Astrocyte (in vitro differentiated cells and primary cell): ENCODE data around the gene P2RY6.

Source experiments
- EZH2 ChIP-seq: IDR thresholded peaks from 2 replicates; pipeline ENCODE4 v1.6.1; 2012; ENCODE audit warnings: mild to moderate bottlenecking, low read length, inconsistent platforms; ENCODE audit not compliant: insufficient read depth
- TF ChIP-seq, protein P1 (sequence below): IDR thresholded peaks from 2 replicates; pipeline ENCODE4 v1.5.1; 2011; ENCODE audit warnings: low read depth, mild to moderate bottlenecking, inconsistent platforms, low read length, moderate library complexity; ENCODE audit not compliant: insufficient read depth

DNA sequence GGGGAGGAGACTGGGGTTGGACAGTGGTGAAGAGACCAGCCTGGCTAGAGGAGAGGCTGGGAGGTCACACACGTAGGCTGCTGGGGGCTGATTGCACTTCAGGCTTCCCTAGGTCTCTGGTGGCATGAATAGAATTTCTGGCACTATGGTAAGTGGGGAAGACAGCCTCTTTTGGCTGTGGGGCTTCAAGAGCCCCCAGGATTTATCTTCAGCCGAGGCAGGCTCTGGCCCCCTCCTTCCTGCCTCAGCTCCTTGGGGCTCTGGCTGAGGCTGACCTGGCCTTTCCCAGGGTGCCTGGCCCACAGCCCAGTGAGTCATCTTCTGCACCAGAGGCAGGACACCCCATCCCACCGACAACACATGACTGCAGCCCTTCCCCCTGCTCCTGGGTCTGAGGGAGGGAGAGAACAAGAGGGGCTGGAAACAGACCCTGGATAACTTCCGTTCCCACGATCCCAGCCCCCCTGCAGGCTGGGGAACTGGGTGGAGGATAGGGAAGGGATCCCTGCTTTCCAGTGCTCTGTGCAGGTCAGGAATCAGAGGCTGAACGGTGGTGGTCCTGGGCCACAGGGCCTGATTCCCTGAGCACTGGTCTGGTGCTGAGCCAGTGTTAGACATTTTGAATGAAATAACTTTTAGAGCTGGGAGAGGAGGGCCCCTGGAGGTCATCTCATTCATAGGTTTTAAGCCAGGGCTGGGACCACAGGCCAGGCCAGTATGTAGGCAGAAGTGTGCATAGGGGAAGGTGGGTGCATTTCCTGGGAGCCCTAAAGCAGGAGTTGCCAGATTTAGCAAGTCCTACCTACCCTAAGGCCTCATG is 62.5 kb downstream of the P2RY6 start:
- TF ChIP-seq, protein P1, sequence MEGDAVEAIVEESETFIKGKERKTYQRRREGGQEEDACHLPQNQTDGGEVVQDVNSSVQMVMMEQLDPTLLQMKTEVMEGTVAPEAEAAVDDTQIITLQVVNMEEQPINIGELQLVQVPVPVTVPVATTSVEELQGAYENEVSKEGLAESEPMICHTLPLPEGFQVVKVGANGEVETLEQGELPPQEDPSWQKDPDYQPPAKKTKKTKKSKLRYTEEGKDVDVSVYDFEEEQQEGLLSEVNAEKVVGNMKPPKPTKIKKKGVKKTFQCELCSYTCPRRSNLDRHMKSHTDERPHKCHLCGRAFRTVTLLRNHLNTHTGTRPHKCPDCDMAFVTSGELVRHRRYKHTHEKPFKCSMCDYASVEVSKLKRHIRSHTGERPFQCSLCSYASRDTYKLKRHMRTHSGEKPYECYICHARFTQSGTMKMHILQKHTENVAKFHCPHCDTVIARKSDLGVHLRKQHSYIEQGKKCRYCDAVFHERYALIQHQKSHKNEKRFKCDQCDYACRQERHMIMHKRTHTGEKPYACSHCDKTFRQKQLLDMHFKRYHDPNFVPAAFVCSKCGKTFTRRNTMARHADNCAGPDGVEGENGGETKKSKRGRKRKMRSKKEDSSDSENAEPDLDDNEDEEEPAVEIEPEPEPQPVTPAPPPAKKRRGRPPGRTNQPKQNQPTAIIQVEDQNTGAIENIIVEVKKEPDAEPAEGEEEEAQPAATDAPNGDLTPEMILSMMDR = no peak
- TF ChIP-seq EZH2 = no peak
